H1 (cell line): ENCODE results near the gene CMSS1. TPM values are rescaled to one million over a fixed set of nuclear protein-coding genes. Genes with fewer than 3 reads are reported as not detected.

Experiments used
- ATF2 ChIP-seq: IDR thresholded peaks from 2 replicates; pipeline ENCODE4 v1.6.1; 2012; ENCODE audit warnings: low read length, inconsistent platforms
- CHD7 ChIP-seq: fragments of 300-600 bp; sonication (generic); IDR thresholded peaks from 2 replicates; pipeline ENCODE4 v1.7.1; 2012; ENCODE audit warnings: low read length, moderate library complexity, mild to moderate bottlenecking, inconsistent platforms; ENCODE audit not compliant: insufficient replicate concordance
- POU5F1 ChIP-seq: IDR thresholded peaks from 2 replicates; pipeline ENCODE4 v1.6.1; 2011; ENCODE audit warnings: low read depth, mild to moderate bottlenecking, low read length, moderate library complexity
- polyA plus RNA-seq, 7 experiments: library from polyadenylated mRNA; depleted of rRNA in 3 of 7; stranded (reverse) in 5 of 7; unstranded in 2 of 7; fragments of >200 nt in 5 of 7; fragments of 200-250 nt in 2 of 7; gene quantifications; 1 replicate in 5 of 7; 2 replicates in 1 of 7; 4 replicates in 1 of 7; pipeline versions ENCODE4 v1.2.1 to v1.2.3, GENCODE V29; 2011 to 2013; ENCODE audit warnings: missing spikeins in 2 of 7, mixed read lengths in 2 of 7
- total RNA-seq: library from RNA; stranded (reverse); fragmentation: NEBNext Ultra II Directional; extraction: Animal tissue kit (Norgen Biotek cat#: 25700); gene quantifications from 2 replicates; pipeline ENCODE4 v1.2.1, GENCODE V29; 2021

The CMSS1 gene
- total and polyA plus RNA-seq, 2 of the 8 experiments (the other 6 are each of a cell fraction or from before 2014, with no cell fraction given), result 15.2 to 75.1 TPM

GRCh38 chr3:100210772-100211135, 393.1 kb downstream of the CMSS1 start (continued):
- TF ChIP-seq CHD7 (peak; percentile 56), POU5F1 (no peak), ATF2 (peak; percentile 89; the same call in 1 of the 2 replicates)
- TF ChIP-seq, all 59 proteins: peak for 7
